UCSD-AML1 (cell line): ENCODE results near the gene CHP2.
A peak's percentile ranks its signal among the peaks of the same experiment; 100 is the strongest.
"Not testable (repeated sequence)": the region's sequence is repeated elsewhere in the genome, so short reads cannot be mapped to it uniquely, and the experiment has no call there.

Source experiments
- DNase-seq: peaks from one replicate; lab custom pipeline; 2025; ENCODE audit not compliant: unreplicated experiment; lab: John Stamatoyannopoulos, UW

CHP2 gene

GRCh38 chr16:23754594-23755483, at the start of gene CHP2:
Gene CHP2 (plus strand): TSS chr16:23755026. CDS start chr16:23755050, 24 bp downstream.
- DNase-seq = no peak

- no peak for DNase-seq
Measured at GRCh38 chr16:23705517-23705902, 49.3 kb upstream of the CHP2 start.

GRCh38 chr16:23706439-23706838, 48.4 kb upstream of the CHP2 start:
- no peak for DNase-seq

GRCh38 chr16:23709536-23709935, 45.3 kb upstream of the CHP2 start:
- no peak for DNase-seq

- DNase-seq = no peak
Measured at GRCh38 chr16:23710008-23710407, 44.8 kb upstream of the CHP2 start.

GRCh38 chr16:23710504-23710903, 44.3 kb upstream of the CHP2 start:
- no peak for DNase-seq

GRCh38 chr16:23711785-23712184, 43.0 kb upstream of the CHP2 start:
- no peak for DNase-seq

- no peak for DNase-seq
Measured at GRCh38 chr16:23712976-23713375, 41.9 kb upstream of the CHP2 start, which contains the start of gene ERN2. Gene ERN2 (minus strand): TSS chr16:23713222. CDS start chr16:23713187, 35 bp downstream.

GRCh38 chr16:23716484-23716883, 38.3 kb upstream of the CHP2 start:
- DNase-seq = no peak

- not testable (repeated sequence) for DNase-seq
Measured at GRCh38 chr16:23722613-23723240, 32.1 kb upstream of the CHP2 start.

GRCh38 chr16:23724096-23724784, 30.6 kb upstream of the CHP2 start:
- no peak for DNase-seq

GRCh38 chr16:23724785-23725131, 30.1 kb upstream of the CHP2 start:
- no peak for DNase-seq

GRCh38 chr16:23726710-23727109, 28.1 kb upstream of the CHP2 start:
- DNase-seq = no peak

GRCh38 chr16:23728112-23728477, 26.7 kb upstream of the CHP2 start:
- DNase-seq = no peak

GRCh38 chr16:23729503-23730424, 25.1 kb upstream of the CHP2 start:
- DNase-seq = peak; percentile 42

GRCh38 chr16:23734176-23734893, 20.5 kb upstream of the CHP2 start:
- no peak for DNase-seq

- DNase-seq = not testable (repeated sequence)
Measured at GRCh38 chr16:23737423-23738028, 17.3 kb upstream of the CHP2 start.

- no peak for DNase-seq
Measured at GRCh38 chr16:23739516-23739915, 15.3 kb upstream of the CHP2 start.

GRCh38 chr16:23741675-23742303, 13.0 kb upstream of the CHP2 start:
- no peak for DNase-seq
